ENCODE results near the gene PEPD. TPM values are rescaled to one million over a fixed set of nuclear protein-coding genes. Genes with fewer than 3 reads are reported as not detected.

The PEPD gene
- total and polyA plus RNA-seq, 2 experiments from 2014 or later, result 141 to 175 TPM

DNA sequence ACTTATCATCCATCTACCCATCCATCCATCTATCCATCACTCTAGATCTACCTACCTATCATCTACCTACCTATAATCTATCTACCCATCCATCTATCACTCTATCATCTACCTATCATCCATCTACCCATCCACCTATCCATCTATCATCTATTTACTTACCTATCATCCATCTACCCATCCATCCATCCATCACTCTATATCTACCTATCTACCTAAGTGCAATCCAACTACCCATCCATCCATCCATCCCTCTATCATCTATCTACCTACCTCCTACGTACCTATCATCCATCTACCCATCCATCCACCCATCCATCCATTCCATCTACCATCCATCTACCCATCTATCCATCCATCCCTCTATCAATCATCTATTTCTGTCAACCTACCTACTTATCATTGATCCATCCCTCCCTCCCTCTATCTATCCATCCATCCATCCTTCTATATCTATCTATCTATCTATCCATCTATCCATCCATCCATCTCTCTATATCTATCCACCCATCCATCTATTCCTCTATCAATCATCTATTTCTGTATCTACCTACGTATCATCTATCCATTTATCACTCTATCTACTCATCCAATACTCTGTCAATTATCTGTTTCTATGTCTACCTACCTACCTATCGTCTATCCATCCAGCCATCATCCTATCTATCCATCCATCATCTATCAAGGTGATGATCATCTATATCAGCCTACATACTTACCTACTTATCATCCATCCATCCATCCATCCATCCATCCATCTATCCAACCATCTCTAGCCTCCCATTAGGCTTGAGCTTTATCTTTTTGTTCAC lies 99.0 kb downstream of the PEPD start:
- H3K27ac ChIP-seq, result no peak overlapping the region
- H3K27me3 ChIP-seq, result no peaks in the 10 kb centered on the region
- H3K4me1 ChIP-seq (ENCODE audit: insufficient read depth), result no peaks in the 10 kb centered on the region
- no peak overlapping the region for H3K4me3 ChIP-seq
- H3K36me3 ChIP-seq (replicated peaks; ENCODE audit: insufficient read depth, low read depth), result no peaks in the 10 kb centered on the region
- no peak for DNase-seq (ENCODE audit: low spot score)
- no peaks in the 10 kb centered on the region for H3K79me2 ChIP-seq
- H3K9me3 ChIP-seq (ENCODE audit: low read depth), result no peaks in the 10 kb centered on the region
- no peaks in the 10 kb centered on the region for H3K9me2 ChIP-seq (replicated peaks; ENCODE audit: insufficient read depth)
- H4K20me1 ChIP-seq (ENCODE audit: insufficient read depth, poor library complexity, severe bottlenecking), result no peaks in the 10 kb centered on the region
- H2AFZ ChIP-seq, result no peak overlapping the region
- no peak overlapping the region for H3K4me2 ChIP-seq
- 96% methylated on average over 3 of the region's 3 CpGs for WGBS (ENCODE audit: low lambda C conversion rate, missing lambda C conversion rate)
- TF ChIP-seq, protein P1, sequence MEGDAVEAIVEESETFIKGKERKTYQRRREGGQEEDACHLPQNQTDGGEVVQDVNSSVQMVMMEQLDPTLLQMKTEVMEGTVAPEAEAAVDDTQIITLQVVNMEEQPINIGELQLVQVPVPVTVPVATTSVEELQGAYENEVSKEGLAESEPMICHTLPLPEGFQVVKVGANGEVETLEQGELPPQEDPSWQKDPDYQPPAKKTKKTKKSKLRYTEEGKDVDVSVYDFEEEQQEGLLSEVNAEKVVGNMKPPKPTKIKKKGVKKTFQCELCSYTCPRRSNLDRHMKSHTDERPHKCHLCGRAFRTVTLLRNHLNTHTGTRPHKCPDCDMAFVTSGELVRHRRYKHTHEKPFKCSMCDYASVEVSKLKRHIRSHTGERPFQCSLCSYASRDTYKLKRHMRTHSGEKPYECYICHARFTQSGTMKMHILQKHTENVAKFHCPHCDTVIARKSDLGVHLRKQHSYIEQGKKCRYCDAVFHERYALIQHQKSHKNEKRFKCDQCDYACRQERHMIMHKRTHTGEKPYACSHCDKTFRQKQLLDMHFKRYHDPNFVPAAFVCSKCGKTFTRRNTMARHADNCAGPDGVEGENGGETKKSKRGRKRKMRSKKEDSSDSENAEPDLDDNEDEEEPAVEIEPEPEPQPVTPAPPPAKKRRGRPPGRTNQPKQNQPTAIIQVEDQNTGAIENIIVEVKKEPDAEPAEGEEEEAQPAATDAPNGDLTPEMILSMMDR (IDR thresholded peaks at IDR 0.05; ENCODE audit: poor library complexity), result no peak
- TF ChIP-seq EZH2 (IDR thresholded peaks at IDR 0.05; ENCODE audit: borderline replicate concordance) (no peak), EZH2phosphoT487 (IDR thresholded peaks at IDR 0.05; ENCODE audit: low read depth, severe bottlenecking, unreplicated experiment) (no peak)

DNA sequence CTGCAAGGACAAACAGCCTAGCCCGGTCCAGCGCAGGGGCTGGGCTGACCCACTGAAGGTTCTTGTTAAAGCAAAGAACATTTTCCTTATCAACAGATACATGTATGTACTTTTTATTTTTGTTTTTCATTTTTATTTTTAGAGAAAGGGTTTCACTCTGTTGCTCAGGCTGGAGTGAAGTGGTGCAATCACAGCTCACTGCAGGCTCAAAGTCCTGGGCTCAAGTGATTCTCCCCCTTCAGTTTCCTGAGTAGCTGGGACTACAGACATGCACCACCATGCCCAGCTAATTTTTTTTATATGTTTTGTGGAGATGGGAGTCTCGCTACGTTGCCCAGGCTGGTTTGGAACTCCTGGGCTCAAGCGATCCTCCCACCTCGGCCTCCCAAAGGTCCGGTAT lies 100.2 kb downstream of the PEPD start:
- Histone ChIP-seq H3K27me3 (no peaks in the 10 kb centered on the region), H3K27ac (no peak overlapping the region), H3K9me3 (ENCODE audit: low read depth) (no peaks in the 10 kb centered on the region), H3K79me2 (no peaks in the 10 kb centered on the region), H3K4me1 (ENCODE audit: insufficient read depth) (no peaks in the 10 kb centered on the region), H4K20me1 (ENCODE audit: insufficient read depth, poor library complexity, severe bottlenecking) (no peaks in the 10 kb centered on the region), H3K4me3 (no peak overlapping the region), H3K9me2 (replicated peaks; ENCODE audit: insufficient read depth) (no peaks in the 10 kb centered on the region), H3K4me2 (no peak overlapping the region), H2AFZ (no peak overlapping the region), H3K36me3 (replicated peaks; ENCODE audit: insufficient read depth, low read depth) (no peaks in the 10 kb centered on the region)
- 95% methylated on average over 7 of the region's 7 CpGs for WGBS (ENCODE audit: low lambda C conversion rate, missing lambda C conversion rate)
- no peak for DNase-seq (ENCODE audit: low spot score)
- no peak for TF ChIP-seq EZH2phosphoT487 (IDR thresholded peaks at IDR 0.05; ENCODE audit: low read depth, severe bottlenecking, unreplicated experiment)
- no peak for TF ChIP-seq EZH2 (IDR thresholded peaks at IDR 0.05; ENCODE audit: borderline replicate concordance)
- TF ChIP-seq, protein P1 (IDR thresholded peaks at IDR 0.05; ENCODE audit: poor library complexity), result no peak

DNA sequence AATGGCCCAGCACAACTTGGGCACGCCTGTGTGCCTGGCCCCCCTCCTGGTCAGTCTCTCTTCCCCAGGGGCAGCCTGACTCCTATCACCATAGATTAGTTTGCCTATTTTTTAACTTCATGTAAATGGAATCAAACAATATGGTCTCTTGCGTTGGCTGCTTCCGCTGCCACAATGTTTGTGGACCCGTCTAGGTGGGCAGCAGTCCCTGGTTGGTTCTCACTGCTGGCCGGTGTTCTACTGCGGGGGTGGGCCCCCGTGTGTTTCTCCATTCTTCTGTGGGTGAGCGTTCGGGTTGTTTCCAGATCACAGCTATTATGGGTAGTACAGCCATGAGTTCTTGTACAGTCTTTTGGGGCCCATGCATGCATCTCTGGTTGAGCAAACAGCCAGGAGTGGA lies 100.8 kb downstream of the PEPD start:
- H3K4me1 ChIP-seq (ENCODE audit: insufficient read depth), result no peaks in the 10 kb centered on the region
- H3K4me2 ChIP-seq, result no peak overlapping the region
- H4K20me1 ChIP-seq (ENCODE audit: insufficient read depth, poor library complexity, severe bottlenecking), result no peaks in the 10 kb centered on the region
- no peaks in the 10 kb centered on the region for H3K27me3 ChIP-seq
- H3K4me3 ChIP-seq, result no peak overlapping the region
- 92% methylated on average over 8 of the region's 9 CpGs for WGBS (ENCODE audit: low lambda C conversion rate, missing lambda C conversion rate)
- TF ChIP-seq EZH2 (IDR thresholded peaks at IDR 0.05; ENCODE audit: borderline replicate concordance) (no peak), EZH2phosphoT487 (IDR thresholded peaks at IDR 0.05; ENCODE audit: low read depth, severe bottlenecking, unreplicated experiment) (no peak)
- TF ChIP-seq, protein P1 (IDR thresholded peaks at IDR 0.05; ENCODE audit: poor library complexity), result no peak
- no peaks in the 10 kb centered on the region for H3K9me2 ChIP-seq (replicated peaks; ENCODE audit: insufficient read depth)
- no peaks in the 10 kb centered on the region for H3K79me2 ChIP-seq
- H3K27ac ChIP-seq, result no peak overlapping the region
- H2AFZ ChIP-seq, result no peak overlapping the region
- H3K36me3 ChIP-seq (replicated peaks; ENCODE audit: insufficient read depth, low read depth), result no peaks in the 10 kb centered on the region
- no peak for DNase-seq (ENCODE audit: low spot score)
- H3K9me3 ChIP-seq (ENCODE audit: low read depth), result no peaks in the 10 kb centered on the region

All from hepatocyte (in vitro differentiated cells).